ENCODE measurements around the gene CHST3. TPM values are rescaled to one million over a fixed set of nuclear protein-coding genes. Genes with fewer than 3 reads are reported as not detected.

The CHST3 gene
- total RNA-seq, 4 donors from 2014 or later: 17.9 to 29.3 (median 23.2) TPM

DNA sequence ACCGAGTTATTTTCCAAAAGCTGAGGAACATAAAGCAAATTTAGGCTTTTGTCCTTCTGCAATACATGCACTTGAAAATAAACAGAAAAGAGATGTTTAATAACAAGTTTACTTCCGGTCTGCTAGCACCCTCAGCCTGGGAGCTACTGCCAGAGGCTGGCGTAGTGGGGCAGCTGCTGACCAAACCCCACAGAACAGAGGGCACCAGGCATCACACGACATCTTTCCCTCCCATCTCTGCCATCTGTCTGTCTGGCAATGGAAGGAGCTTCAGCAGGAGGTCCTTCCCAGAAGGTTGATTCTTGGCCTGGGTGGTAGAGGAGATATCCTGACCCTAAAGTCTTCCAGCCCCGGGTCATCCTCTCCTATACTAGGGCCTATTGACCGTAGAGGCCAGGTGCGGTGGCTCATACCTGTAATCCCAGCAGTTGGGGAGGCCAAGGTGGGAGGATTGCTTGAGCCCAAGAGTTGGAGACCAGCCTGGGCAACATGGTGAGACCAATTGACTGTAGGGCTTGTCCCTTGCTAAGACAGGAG is 47.8 kb downstream of the CHST3 start:
- Histone ChIP-seq H3K36me3 (peaks cover 16% of the 10 kb centered on the region), H3K27me3 (no peaks in the 10 kb centered on the region), H3K4me1 (peaks cover 55% of the 10 kb centered on the region), H3K27ac (no peak overlapping the region), H3K4me3 (no peak overlapping the region), H3K9me3 (no peaks in the 10 kb centered on the region)
- no peak for DNase-seq (ENCODE audit: low spot score in 2 of 2)
- no peak for TF ChIP-seq EP300 (IDR thresholded peaks at IDR 0.05)
- TF ChIP-seq POLR2AphosphoS5 (IDR thresholded peaks at IDR 0.05): no peak
- TF ChIP-seq POLR2A (IDR thresholded peaks at IDR 0.05): no peak
- 91% methylated on average over 7 of the region's 7 CpGs for WGBS

DNA sequence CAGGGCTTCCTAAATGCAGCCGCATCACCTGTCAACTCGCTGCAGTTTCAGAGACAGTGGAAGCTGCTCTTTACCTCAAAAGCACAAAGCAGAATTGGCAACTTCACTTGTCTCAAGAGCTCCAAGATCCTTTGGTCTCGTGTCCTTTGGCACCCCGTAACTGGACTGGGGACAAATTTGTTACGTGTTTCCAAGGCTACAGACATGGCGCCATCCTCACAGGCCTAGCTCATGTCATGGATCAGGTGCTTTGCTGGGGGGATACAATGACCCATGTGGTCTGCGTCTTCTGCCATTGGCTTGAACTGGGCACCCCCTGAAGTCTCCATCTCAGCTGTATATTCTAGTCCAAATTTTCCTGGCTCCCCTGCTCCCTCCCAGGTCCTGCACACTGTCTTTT is 48.6 kb downstream of the CHST3 start:
- Histone ChIP-seq H3K27me3 (no peaks in the 10 kb centered on the region), H3K36me3 (peaks cover 8% of the 10 kb centered on the region), H3K27ac (no peak overlapping the region), H3K4me3 (no peak overlapping the region), H3K4me1 (peaks cover 52% of the 10 kb centered on the region), H3K9me3 (no peaks in the 10 kb centered on the region)
- DNase-seq (ENCODE audit: low spot score in 2 of 2): no peak
- WGBS: 90% methylated on average over 7 of the region's 7 CpGs
- TF ChIP-seq POLR2AphosphoS5 (IDR thresholded peaks at IDR 0.05): no peak

DNA sequence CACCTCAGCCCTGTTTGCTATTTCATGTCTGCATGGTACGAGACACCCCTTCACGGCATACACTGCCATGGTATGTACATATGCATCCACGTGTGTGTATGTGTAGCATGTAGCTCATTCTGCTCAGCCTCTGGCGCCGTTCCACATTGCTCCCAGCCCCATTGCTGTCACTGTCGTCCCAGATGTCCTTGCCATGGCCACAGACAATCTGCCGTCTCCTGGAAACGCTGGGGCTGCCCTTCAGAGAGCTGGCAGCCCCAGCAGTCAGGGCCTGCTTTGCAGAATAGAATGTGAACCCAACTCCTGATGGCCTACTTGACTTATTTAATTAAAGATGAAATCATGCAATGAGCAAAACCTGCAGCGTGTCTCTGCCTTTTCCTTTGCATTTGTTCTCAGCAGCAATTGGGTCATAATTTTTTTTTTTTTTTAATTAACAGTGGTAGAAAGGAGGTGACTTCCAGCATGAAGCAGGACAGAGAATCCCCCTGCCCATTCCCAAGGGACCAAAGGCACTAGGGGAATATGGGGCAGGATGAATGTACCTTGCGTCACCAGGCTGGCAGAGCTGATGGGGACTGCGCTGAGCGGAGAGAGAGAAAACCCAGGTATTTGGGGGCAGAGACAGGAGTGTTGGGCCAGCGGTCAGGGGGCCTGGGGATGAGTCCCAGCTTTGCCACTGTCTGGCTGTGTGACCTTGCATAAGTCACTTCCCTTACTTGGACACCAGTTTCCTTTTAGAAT is 49.2 kb downstream of the CHST3 start:
- Histone ChIP-seq H3K36me3 (peaks cover 2% of the 10 kb centered on the region), H3K27me3 (no peaks in the 10 kb centered on the region), H3K9me3 (no peaks in the 10 kb centered on the region), H3K4me1 (peaks cover 46% of the 10 kb centered on the region), H3K4me3 (no peak overlapping the region), H3K27ac (no peak overlapping the region)
- TF ChIP-seq EP300 (IDR thresholded peaks at IDR 0.05) (no peak), POLR2A (IDR thresholded peaks at IDR 0.05) (no peak), POLR2AphosphoS5 (IDR thresholded peaks at IDR 0.05) (no peak)
- TF ChIP-seq, protein P1, sequence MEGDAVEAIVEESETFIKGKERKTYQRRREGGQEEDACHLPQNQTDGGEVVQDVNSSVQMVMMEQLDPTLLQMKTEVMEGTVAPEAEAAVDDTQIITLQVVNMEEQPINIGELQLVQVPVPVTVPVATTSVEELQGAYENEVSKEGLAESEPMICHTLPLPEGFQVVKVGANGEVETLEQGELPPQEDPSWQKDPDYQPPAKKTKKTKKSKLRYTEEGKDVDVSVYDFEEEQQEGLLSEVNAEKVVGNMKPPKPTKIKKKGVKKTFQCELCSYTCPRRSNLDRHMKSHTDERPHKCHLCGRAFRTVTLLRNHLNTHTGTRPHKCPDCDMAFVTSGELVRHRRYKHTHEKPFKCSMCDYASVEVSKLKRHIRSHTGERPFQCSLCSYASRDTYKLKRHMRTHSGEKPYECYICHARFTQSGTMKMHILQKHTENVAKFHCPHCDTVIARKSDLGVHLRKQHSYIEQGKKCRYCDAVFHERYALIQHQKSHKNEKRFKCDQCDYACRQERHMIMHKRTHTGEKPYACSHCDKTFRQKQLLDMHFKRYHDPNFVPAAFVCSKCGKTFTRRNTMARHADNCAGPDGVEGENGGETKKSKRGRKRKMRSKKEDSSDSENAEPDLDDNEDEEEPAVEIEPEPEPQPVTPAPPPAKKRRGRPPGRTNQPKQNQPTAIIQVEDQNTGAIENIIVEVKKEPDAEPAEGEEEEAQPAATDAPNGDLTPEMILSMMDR (IDR thresholded peaks at IDR 0.05): no peak
- no peak for DNase-seq (ENCODE audit: low spot score in 2 of 2)
- 78% methylated on average over 13 of the region's 13 CpGs for WGBS

DNA sequence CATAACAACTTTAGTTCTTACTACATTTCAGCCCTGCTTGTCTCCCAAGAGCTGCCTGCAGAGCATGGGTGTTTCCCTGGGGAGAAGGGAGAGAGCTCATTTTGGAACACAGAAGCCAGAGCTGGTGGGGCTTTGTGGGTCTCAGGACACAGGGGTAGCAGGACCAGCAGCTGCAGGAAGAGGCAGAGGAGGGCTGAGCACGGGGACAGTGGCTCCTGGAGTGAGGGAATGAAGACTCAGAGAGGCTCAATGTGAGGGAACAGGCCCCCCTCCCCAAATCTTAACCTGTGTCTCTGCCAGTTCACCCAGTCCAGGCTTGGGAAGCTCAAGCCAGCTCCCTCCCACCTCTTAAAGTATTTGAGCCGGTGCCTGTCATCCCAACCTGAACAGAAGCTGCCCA is 50.0 kb downstream of the CHST3 start:
- no peak for DNase-seq (ENCODE audit: low spot score in 2 of 2)
- Histone ChIP-seq H3K27me3 (no peaks in the 10 kb centered on the region), H3K9me3 (no peaks in the 10 kb centered on the region), H3K4me1 (peaks cover 38% of the 10 kb centered on the region), H3K4me3 (no peak overlapping the region), H3K36me3 (no peaks in the 10 kb centered on the region), H3K27ac (no peak overlapping the region)
- 79% methylated on average over 2 of the region's 2 CpGs for WGBS
- TF ChIP-seq EP300 (IDR thresholded peaks at IDR 0.05) (no peak), POLR2A (IDR thresholded peaks at IDR 0.05) (no peak), POLR2AphosphoS5 (IDR thresholded peaks at IDR 0.05) (no peak)
- TF ChIP-seq, protein P1 (IDR thresholded peaks at IDR 0.05): no peak

DNA sequence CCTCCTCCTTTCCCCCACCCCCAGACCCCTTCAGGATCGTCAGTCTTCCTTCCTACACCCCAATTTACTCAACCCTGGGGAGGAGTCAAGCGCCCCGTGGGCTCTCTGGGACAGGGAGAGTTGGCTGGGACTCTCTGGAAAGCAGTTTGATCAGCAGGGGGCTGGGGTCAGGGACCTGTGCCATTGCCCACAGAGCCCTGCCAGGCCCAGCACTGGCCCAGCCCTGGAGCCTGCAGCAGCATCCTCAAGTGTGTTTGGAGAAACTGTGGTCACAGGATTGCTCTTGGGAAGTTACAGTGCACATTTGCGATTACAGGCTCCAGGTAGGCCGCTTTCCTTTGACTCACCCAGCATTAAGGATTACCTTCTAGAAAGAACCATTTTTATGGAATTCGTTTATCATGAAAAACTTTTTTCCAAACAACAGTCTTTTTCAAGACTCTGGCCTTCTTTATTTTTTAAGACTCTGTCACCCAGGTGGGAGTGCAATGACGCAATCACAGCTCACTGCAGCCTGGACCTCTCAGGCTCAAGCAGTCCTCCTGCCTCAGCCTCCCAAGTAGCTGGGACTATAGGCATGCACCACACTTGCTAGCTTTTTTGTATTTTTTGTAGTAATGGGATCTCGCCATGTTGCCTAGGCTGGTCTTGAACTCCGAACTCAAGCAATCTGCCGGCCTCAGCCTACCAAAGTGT is 50.7 kb downstream of the CHST3 start:
- no peak for DNase-seq (ENCODE audit: low spot score in 2 of 2)
- Histone ChIP-seq H3K4me3 (no peak overlapping the region), H3K27me3 (no peaks in the 10 kb centered on the region), H3K36me3 (no peaks in the 10 kb centered on the region), H3K4me1 (peaks cover 30% of the 10 kb centered on the region), H3K9me3 (no peaks in the 10 kb centered on the region), H3K27ac (no peak overlapping the region)
- WGBS: 81% methylated on average over 10 of the region's 10 CpGs
- TF ChIP-seq, protein P1 (IDR thresholded peaks at IDR 0.05): no peak
- no peak for TF ChIP-seq POLR2A (IDR thresholded peaks at IDR 0.05)
- no peak for TF ChIP-seq POLR2AphosphoS5 (IDR thresholded peaks at IDR 0.05)
- TF ChIP-seq EP300 (IDR thresholded peaks at IDR 0.05): no peak

DNA sequence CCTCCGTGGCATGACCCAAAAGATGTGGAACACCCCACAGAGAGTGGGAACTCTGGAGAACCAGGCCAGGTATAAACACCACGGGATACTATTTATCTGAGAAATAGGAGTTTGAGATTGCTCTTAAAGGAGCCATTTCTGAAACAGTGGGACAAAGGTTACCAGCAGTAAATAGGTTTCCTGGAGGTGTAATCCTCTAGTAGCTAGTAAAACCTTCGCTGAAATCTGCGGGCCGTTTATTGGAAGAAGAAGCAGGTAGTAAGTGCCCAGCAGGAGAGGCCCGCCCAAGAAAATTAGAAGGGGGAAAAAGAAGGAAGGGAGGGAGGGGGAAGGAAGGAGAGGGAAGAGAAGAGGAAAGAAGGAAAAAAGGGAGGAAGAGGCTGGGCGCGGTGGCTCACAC is 51.6 kb downstream of the CHST3 start:
- Histone ChIP-seq H3K9me3 (no peaks in the 10 kb centered on the region), H3K36me3 (no peaks in the 10 kb centered on the region), H3K27ac (no peak overlapping the region), H3K27me3 (no peaks in the 10 kb centered on the region), H3K4me3 (no peak overlapping the region), H3K4me1 (peaks cover 21% of the 10 kb centered on the region)
- DNase-seq (ENCODE audit: low spot score in 2 of 2): no peak
- TF ChIP-seq, protein P1 (IDR thresholded peaks at IDR 0.05): no peak
- no peak for TF ChIP-seq POLR2AphosphoS5 (IDR thresholded peaks at IDR 0.05)
- TF ChIP-seq EP300 (IDR thresholded peaks at IDR 0.05): no peak
- no peak for TF ChIP-seq POLR2A (IDR thresholded peaks at IDR 0.05)
- 89% methylated on average over 8 of the region's 8 CpGs for WGBS

Measured in suprapubic skin (tissue), 4 donors.